Fibroblast of skin of right biceps (primary cell): ENCODE data around the gene GRHL3.

ENCODE experiments used
- DNase-seq: peaks from one replicate; pipeline ENCODE4 v3.0.0-alpha.2; 2013

GRHL3 gene

GRCh38 chr1:24293392-24294227 lies 25.5 kb upstream of the GRHL3 start:
- DNase-seq: no peak

- peak; percentile 96 for DNase-seq
Observed at GRCh38 chr1:24294228-24294672, 24.9 kb upstream of the GRHL3 start.

GRCh38 chr1:24294716-24295371 lies 24.3 kb upstream of the GRHL3 start:
- peak; percentile 67 for DNase-seq

- no peak for DNase-seq
Observed at GRCh38 chr1:24295535-24295934, 23.6 kb upstream of the GRHL3 start.

- no peak for DNase-seq
Observed at GRCh38 chr1:24297187-24297851, 21.8 kb upstream of the GRHL3 start.

GRCh38 chr1:24297852-24298232 lies 21.3 kb upstream of the GRHL3 start:
- DNase-seq: no peak

GRCh38 chr1:24298606-24299005 lies 20.6 kb upstream of the GRHL3 start:
- no peak for DNase-seq

GRCh38 chr1:24299901-24300300 lies 19.3 kb upstream of the GRHL3 start:
- no peak for DNase-seq

GRCh38 chr1:24300971-24301784 lies 18.0 kb upstream of the GRHL3 start:
- DNase-seq: no peak

GRCh38 chr1:24301785-24302175 lies 17.4 kb upstream of the GRHL3 start:
- peak; percentile 82 for DNase-seq

GRCh38 chr1:24302209-24302611 lies 16.9 kb upstream of the GRHL3 start:
- no peak for DNase-seq

GRCh38 chr1:24303600-24303999 lies 15.6 kb upstream of the GRHL3 start:
- DNase-seq: no peak

- no peak for DNase-seq
Observed at GRCh38 chr1:24304763-24305162, 14.4 kb upstream of the GRHL3 start.

GRCh38 chr1:24308365-24309015 lies 10.7 kb upstream of the GRHL3 start:
- DNase-seq: peak; percentile 32

GRCh38 chr1:24309762-24310485 lies 9.2 kb upstream of the GRHL3 start:
- peak; percentile 28 for DNase-seq

GRCh38 chr1:24311234-24311633 lies 7.9 kb upstream of the GRHL3 start:
- DNase-seq: no peak

GRCh38 chr1:24311741-24312140 lies 7.4 kb upstream of the GRHL3 start:
- no peak for DNase-seq

- DNase-seq: no peak
Observed at GRCh38 chr1:24315391-24315790, 3.8 kb upstream of the GRHL3 start.

- no peak for DNase-seq
Observed at GRCh38 chr1:24316645-24317044, 2.5 kb upstream of the GRHL3 start.

- no peak for DNase-seq
Observed at GRCh38 chr1:24317081-24317480, 2.1 kb upstream of the GRHL3 start.

GRCh38 chr1:24317956-24318614 lies 1.1 kb upstream of the GRHL3 start:
- peak; percentile 42 for DNase-seq
